Measurements from ENCODE around the gene MRGPRX1.
"Not testable (repeated sequence)": the region's sequence is repeated elsewhere in the genome, so short reads cannot be mapped to it uniquely, and the experiment has no call there.

The MRGPRX1 gene

GRCh38 chr11:18939314-18939713, at the start of gene MRGPRX1:
TSS of gene MRGPRX1 (minus strand) at chr11:18939414. CDS start at chr11:18934784, 4,630 bp downstream.
- no peak for DNase-seq

- no peak for DNase-seq
These were observed 48.4 kb upstream of the MRGPRX1 start for GRCh38 chr11:18987454-18988231.

GRCh38 chr11:18986744-18987143, 47.5 kb upstream of the MRGPRX1 start:
- no peak for DNase-seq

- no peak for DNase-seq
These were observed 42.7 kb upstream of the MRGPRX1 start for GRCh38 chr11:18981897-18982296.

GRCh38 chr11:18974192-18974591, 35.0 kb upstream of the MRGPRX1 start:
- DNase-seq = no peak

GRCh38 chr11:18972336-18972735, 33.1 kb upstream of the MRGPRX1 start:
- DNase-seq = no peak

- DNase-seq = no peak
These were observed 30.5 kb upstream of the MRGPRX1 start for GRCh38 chr11:18969720-18970119.

- DNase-seq = no peak
These were observed 19.2 kb upstream of the MRGPRX1 start for GRCh38 chr11:18958221-18958910.

GRCh38 chr11:18956630-18957029, 17.4 kb upstream of the MRGPRX1 start:
- no peak for DNase-seq

GRCh38 chr11:18936002-18936673, 3.1 kb downstream of the MRGPRX1 start:
- no peak for DNase-seq

GRCh38 chr11:18934195-18934814, 4.9 kb downstream of the MRGPRX1 start:
- DNase-seq = no peak

- DNase-seq = no peak
These were observed 11.5 kb downstream of the MRGPRX1 start for GRCh38 chr11:18927550-18928322.

GRCh38 chr11:18925426-18925825, 13.8 kb downstream of the MRGPRX1 start:
- DNase-seq = not testable (repeated sequence)

- no peak for DNase-seq
These were observed 26.3 kb downstream of the MRGPRX1 start for GRCh38 chr11:18912883-18913282.

- DNase-seq = no peak
These were observed 31.8 kb downstream of the MRGPRX1 start for GRCh38 chr11:18907391-18907790.

GRCh38 chr11:18900637-18901036, 38.6 kb downstream of the MRGPRX1 start:
- DNase-seq = not testable (repeated sequence)

GRCh38 chr11:18900151-18900611, 39.0 kb downstream of the MRGPRX1 start:
- not testable (repeated sequence) for DNase-seq

GRCh38 chr11:18891712-18892111, 47.5 kb downstream of the MRGPRX1 start:
- not testable (repeated sequence) for DNase-seq

- DNase-seq = no peak
These were observed 48.6 kb downstream of the MRGPRX1 start for GRCh38 chr11:18890615-18891014.

Measured in NCI-H774 (cell line).